NCI-H1436 treated with DMSO at 0.1 percent for 48 hours (cell line): ENCODE results near the gene GATA1.
A peak's percentile ranks its signal among the peaks of the same experiment; 100 is the strongest.

Experiments used
- DNase-seq: peaks from one replicate; lab custom pipeline; 2025; lab: John Stamatoyannopoulos, UW

Gene GATA1

DNA sequence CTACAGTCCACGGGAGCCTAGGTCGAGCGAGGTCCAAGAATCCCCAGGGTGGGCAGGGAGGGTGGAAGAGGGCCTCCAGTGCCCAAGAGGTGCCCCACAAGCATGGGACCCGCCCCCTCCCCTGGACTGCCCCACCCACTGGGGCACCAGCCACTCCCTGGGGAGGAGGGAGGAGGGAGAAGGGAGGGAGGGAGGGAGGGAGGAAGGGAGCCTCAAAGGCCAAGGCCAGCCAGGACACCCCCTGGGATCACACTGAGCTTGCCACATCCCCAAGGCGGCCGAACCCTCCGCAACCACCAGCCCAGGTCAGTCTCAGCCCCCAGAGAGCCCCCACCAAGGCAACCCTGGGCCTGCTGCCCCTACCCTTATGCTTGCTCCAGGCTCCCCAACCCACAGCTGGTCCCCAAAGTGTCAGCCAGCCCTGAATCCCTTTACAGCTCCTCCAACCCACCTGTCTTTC, at the start of gene GATA1:
Gene GATA1 (plus strand): TSS at position 250 of the 460 bp plus-strand sequence. CDS start 4,520 bp downstream, outside the sequence.
- no peak for DNase-seq

DNA sequence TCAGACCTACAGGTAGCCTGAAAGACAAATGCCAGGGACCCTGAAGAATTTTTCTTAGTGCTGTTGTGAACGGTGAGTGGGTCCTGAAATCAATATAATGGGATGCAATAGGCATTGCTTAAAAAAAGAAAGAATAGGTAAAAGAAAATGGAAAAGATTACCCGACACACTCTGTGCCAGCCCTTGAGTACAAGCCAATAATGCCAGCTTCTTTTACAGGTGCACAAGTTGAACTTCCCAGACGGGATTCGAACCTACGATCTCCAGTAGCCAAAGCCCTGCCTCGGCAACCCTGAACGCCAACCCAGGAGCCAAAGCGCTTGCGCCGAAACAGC, 49.5 kb upstream of the GATA1 start:
- no peak for DNase-seq

- peak; percentile 85 for DNase-seq
Measured at GRCh38 chrX:48737213-48737938, 49.0 kb upstream of the GATA1 start.

DNA sequence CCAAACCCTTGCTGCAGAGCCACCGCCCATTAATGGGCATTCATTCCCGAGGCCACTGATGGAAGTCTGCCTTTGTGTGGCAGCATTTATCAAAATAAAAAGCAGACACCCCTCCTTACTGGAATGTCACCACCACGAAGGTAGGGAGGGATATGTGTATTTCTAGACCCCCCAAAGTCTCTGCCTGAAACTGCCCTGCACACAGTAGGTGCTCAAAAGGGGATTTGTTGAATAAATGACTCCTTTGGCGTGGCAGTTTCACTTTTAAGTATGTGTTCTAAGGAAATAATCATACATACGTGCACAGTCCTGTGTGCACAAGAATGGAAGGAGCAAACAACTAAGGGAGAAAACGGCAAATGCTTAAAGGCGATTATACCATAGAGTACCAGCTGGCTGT, 48.5 kb upstream of the GATA1 start:
- DNase-seq = no peak

- DNase-seq = no peak
Measured at GRCh38 chrX:48741834-48742233, 44.6 kb upstream of the GATA1 start.

GRCh38 chrX:48745222-48745621, 41.2 kb upstream of the GATA1 start:
- DNase-seq = no peak

- no peak for DNase-seq
Measured at GRCh38 chrX:48747415-48748016, 38.9 kb upstream of the GATA1 start.

GRCh38 chrX:48749182-48749581, 37.2 kb upstream of the GATA1 start:
- DNase-seq = no peak

GRCh38 chrX:48751343-48751742, 35.0 kb upstream of the GATA1 start:
- DNase-seq = no peak

GRCh38 chrX:48752498-48752897, 33.9 kb upstream of the GATA1 start:
- DNase-seq = no peak

DNA sequence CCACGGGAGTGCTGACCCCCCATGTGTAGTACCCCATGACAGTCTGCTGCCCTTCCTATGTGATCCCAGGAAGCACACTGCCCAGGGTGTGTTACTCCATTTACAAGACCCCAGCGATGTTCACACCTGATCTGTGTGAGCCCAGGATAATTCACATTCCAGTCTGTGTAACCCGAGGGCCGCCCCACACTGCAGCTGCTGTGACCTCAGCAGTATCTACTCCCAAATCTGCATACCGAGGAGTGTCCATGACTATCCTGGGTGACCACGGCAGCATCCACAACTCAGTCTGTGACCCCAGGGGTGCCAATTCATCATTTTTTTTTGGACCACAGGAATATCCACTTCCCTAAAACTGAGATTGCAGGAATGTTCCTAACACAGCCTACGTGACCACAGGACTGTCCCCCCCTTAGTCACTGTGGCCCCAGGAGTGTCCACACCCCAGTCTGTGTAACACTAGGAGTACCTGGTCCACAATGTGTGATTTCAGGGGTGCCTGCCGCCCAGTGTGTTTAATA, 32.6 kb upstream of the GATA1 start:
- DNase-seq = no peak

DNA sequence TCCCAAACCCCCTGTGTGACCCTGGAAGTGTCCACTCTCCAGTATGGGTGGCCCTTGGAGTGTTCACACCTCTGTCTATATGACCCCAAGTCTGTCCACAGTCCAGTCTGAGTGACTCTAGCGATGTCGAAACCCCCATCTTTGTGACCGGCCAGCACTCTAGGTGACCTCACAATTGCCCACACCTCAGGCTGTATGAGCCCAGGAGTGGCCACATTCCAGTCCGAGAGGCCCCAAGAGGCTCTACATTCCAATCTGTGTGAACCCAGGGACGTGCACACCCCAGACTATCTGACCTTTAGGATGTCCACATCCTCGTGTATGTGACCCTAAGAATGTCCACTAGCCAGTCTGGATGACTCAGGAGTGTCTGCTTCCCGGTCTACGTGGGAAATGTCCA, 32.2 kb upstream of the GATA1 start:
- no peak for DNase-seq

DNA sequence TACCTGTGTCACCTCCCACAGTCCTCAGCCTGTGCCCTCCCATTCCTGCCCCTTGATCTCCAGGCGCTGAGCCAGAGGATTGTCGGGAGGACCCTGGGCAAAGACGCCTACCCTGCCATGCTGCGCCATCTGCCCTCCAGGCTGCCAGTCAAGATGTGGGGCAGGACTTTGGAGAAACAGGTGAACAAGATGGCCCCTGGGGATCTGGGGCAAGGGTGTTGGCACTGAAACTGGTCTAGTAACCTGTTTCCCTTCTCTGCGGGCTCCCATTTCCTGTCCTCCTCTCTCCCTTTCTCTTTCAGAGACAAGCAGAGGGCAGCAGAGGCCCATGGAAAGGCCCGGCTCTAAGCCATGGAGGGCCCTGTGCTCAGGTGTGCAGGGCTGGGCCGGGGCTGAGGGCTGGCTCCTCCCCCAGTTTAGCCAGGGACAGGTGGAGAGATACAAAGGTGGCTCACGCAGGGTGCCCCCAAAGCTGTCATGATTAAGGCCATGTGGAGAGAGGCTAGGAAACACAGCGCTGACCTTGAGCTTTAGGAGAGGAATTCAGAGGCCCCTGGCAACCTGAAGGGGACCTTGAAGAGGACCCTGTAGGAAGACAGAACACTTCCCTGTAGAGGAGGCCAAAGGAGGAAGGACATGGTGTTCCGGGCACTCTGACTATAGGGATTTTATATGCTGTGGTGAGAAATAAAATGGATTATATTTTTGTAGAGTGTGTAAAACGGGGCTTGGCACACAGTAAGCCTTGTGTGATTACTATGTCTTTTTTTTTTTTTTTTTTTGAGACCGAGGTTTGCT, 24.5 kb upstream of the GATA1 start, which contains the start of gene GLOD5:
Gene GLOD5 (plus strand): TSS at position 74 of the 798 bp plus-strand sequence. CDS start 44 bp downstream, at position 118.
- DNase-seq = peak; percentile 7

GRCh38 chrX:48769230-48769629, 17.2 kb upstream of the GATA1 start:
- DNase-seq = no peak

DNA sequence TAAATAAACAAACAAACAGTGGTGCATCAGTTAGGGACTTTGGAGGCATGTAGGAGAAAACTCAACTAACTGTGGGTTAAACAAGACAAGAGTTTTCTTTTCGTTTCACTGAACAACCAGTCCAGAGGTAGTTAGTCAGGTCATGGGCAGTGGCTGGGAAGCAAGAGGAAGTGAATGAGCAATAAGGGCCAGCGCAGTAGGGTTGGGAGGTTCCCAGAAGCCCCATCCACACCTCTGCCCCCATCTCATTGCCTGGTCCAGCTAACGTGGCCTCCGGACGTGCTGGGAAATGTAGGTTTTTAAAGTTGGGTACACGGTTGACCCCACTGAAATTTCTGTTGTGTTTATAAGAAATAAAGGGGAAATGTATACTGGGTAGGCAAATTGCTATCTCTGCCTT, 16.1 kb upstream of the GATA1 start:
- DNase-seq = no peak

DNA sequence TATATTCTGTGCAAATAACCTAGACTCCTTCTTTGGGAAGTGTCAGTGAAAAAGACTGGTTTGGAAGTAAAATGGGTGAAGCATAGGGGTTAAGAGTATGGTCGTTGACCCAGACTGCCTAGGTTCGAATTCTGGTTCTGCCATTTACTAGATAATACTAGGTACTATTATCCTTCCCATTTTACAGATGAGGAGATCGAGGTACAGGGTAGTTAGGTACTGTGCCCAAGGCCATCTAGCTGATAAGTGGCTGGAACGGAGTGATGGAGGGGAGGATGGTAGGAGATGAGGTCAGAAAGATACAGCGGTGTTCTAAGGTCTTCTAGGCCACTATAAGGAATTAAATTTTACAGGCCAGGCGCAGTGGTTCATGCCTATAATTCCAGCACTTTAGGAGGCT, 13.8 kb upstream of the GATA1 start:
- DNase-seq = no peak

GRCh38 chrX:48776818-48777439, 9.5 kb upstream of the GATA1 start:
- no peak for DNase-seq

DNA sequence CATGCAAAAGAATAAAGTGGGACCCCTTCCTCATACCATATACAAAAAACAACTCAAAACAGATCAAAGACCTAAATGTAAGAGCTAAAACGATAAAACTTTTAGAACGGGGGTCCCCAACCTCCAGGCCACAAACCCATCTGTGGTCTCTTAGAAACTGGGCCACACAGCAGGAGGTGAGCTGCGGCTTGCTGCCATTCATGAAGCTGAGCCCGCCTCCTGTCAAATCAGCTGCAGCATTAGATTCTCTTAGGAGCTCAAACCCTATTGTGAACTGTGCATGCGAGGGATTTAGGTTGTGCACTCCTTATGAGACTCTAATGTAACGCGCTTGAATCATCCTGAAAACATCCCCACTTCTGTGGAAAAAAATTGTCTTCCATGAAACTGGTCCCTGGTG, 7.0 kb upstream of the GATA1 start:
- no peak for DNase-seq

DNA sequence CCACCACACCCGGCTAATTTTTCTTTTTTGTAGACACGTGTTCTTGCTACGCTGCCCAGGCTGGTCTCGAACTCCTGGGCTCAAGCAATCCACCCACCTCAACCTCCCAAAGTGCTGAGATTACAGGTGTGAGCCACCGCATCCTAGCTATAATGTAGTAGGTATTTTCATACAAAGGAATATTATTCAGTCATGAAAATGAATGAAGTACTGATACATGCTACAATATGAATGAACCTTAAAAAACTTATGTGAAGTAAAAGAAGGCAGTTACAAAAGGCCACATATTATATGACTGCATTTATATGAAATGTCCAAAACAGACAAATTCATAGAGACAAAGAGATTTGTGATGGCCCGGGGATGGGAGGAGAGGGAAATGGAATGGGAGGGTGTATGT, 4.7 kb upstream of the GATA1 start:
- DNase-seq = no peak

- DNase-seq = no peak
Measured at GRCh38 chrX:48782216-48782615, 4.2 kb upstream of the GATA1 start.

DNA sequence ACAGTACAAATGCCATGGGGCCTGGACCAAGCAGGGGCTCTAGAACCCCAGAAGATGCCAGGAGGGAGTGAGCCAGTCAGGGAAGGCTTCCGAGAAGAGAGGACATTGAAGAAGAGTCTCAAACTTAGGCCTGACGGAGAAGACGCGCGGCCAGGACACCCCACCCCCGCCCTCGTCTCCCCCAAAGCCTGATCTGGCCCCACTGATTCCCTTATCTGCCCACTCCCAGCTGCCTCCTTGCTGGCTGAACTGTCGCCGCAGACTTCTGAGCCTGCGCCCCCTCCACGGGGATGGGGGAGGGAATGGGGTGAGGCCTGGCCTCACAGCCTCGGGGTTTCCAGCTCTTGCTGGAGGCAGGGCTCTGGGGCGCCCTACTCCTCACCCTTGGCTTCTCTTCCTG, 3.6 kb upstream of the GATA1 start:
- DNase-seq = no peak

DNA sequence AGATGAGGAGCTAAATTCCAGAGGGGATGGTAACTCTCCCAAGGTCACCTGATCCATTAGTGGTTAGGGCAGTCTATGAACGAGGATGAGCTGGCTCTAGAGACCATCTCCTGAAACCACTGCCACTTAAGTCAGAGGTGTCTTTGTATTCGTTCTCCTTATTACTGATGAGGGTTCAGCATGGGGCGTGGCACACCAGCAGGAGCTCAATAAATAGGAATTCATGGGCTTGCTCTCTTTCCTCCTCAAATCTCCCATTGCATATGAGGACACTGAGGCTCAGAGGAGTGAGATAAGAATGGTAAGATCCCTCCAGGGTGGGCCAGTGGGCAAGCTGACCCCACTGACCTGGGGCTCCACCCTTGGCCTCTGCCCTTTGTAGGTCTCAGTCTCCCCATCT, 1.7 kb upstream of the GATA1 start:
- no peak for DNase-seq
